Measurements from ENCODE around the gene PRKN.

- no peak for TF ChIP-seq POLR2A (IDR thresholded peaks at IDR 0.05)
- no peak for TF ChIP-seq CTCF (IDR thresholded peaks at IDR 0.05)
Measured at GRCh38 chr6:162773996-162774395, 46.4 kb upstream of the PRKN start.
